ENCODE results near the gene OSBP2. TPM values are rescaled to one million over a fixed set of nuclear protein-coding genes. Genes with fewer than 3 reads are reported as not detected.

OSBP2 gene
- total RNA-seq, 1 donor from 2014 or later = 19.2 TPM

GRCh38 chr22:30829901-30830550 lies 135.4 kb downstream of the OSBP2 start:
- FAIRE-seq = no peak
- DNase-seq (ENCODE audit: low spot score in 2 of 2) = no peak

GRCh38 chr22:30830907-30831306 lies 136.2 kb downstream of the OSBP2 start:
- no peak for FAIRE-seq
- no peak for DNase-seq (ENCODE audit: low spot score in 2 of 2)

GRCh38 chr22:30832407-30832987 lies 137.8 kb downstream of the OSBP2 start:
- DNase-seq (ENCODE audit: low spot score in 2 of 2) = no peak
- no peak for FAIRE-seq

- no peak for DNase-seq (ENCODE audit: low spot score in 2 of 2)
- no peak for FAIRE-seq
These were observed 138.6 kb downstream of the OSBP2 start for GRCh38 chr22:30833322-30833721.

- FAIRE-seq (no peak), DNase-seq (ENCODE audit: low spot score in 2 of 2) (no peak)
These were observed 142.9 kb downstream of the OSBP2 start for GRCh38 chr22:30837531-30837930.

GRCh38 chr22:30838111-30838510 lies 143.4 kb downstream of the OSBP2 start:
- DNase-seq (ENCODE audit: low spot score in 2 of 2) (no peak), FAIRE-seq (no peak)

GRCh38 chr22:30841273-30841672 lies 146.6 kb downstream of the OSBP2 start:
- FAIRE-seq (no peak), DNase-seq (ENCODE audit: low spot score in 2 of 2) (no peak)

- FAIRE-seq = no peak
These were observed 148.6 kb downstream of the OSBP2 start for GRCh38 chr22:30843245-30843644.

GRCh38 chr22:30847583-30847982 lies 152.9 kb downstream of the OSBP2 start:
- FAIRE-seq (peak; percentile 24), DNase-seq (ENCODE audit: low spot score in 2 of 2) (no peak)

More at GRCh38 chr22:30843245-30843644, 148.6 kb downstream of the OSBP2 start:
- no peak for DNase-seq (ENCODE audit: low spot score in 2 of 2)

- DNase-seq (ENCODE audit: low spot score in 2 of 2) (no peak), FAIRE-seq (no peak)
These were observed 160.6 kb downstream of the OSBP2 start for GRCh38 chr22:30855266-30855665.

- DNase-seq (ENCODE audit: low spot score in 2 of 2) (no peak), FAIRE-seq (no peak)
These were observed 161.2 kb downstream of the OSBP2 start for GRCh38 chr22:30855677-30856518.

- FAIRE-seq (no peak), DNase-seq (ENCODE audit: low spot score in 2 of 2) (no peak)
These were observed 162.2 kb downstream of the OSBP2 start for GRCh38 chr22:30856741-30857502.

GRCh38 chr22:30857791-30858190 lies 163.1 kb downstream of the OSBP2 start:
- DNase-seq (ENCODE audit: low spot score in 2 of 2) (no peak), FAIRE-seq (no peak)

- FAIRE-seq (no peak), DNase-seq (ENCODE audit: low spot score in 2 of 2) (no peak)
These were observed 164.5 kb downstream of the OSBP2 start for GRCh38 chr22:30858976-30859713.

- no peak for FAIRE-seq
- DNase-seq (ENCODE audit: low spot score in 2 of 2) = no peak
These were observed 165.0 kb downstream of the OSBP2 start for GRCh38 chr22:30859714-30860095.

- peak; percentile 1 to 24 for DNase-seq (ENCODE audit: low spot score in 2 of 2)
These were observed 165.8 kb downstream of the OSBP2 start for GRCh38 chr22:30860176-30861105.

GRCh38 chr22:30861131-30861530 lies 166.5 kb downstream of the OSBP2 start:
- peak in 1 of 2 donors; percentile 3 for DNase-seq (ENCODE audit: low spot score in 2 of 2)
- no peak for FAIRE-seq

More at GRCh38 chr22:30860176-30861105, 165.8 kb downstream of the OSBP2 start:
- FAIRE-seq = no peak

GRCh38 chr22:30861688-30862552 lies 167.2 kb downstream of the OSBP2 start:
- DNase-seq (ENCODE audit: low spot score in 2 of 2) = peak in 1 of 2 donors; percentile 3
- FAIRE-seq = no peak

All from frontal cortex (tissue), 4 donors.